HFF-Myc (cell line): ENCODE data around the gene USP24.

Source experiments
- DNase-seq: peaks from one replicate; pipeline ENCODE4 v3.0.0-alpha.2; 2011; ENCODE audit warnings: low read depth; ENCODE audit errors: extremely low read depth
- H3K4me3 ChIP-seq: replicated peaks from 2 replicates; pipeline ENCODE4 v1.5.1; 2011; ENCODE audit warnings: low read depth, mild to moderate bottlenecking, control low read depth, low read length
- TF ChIP-seq, protein P1 (sequence below): IDR thresholded peaks from 2 replicates; pipeline ENCODE4 v1.5.1; 2012; ENCODE audit warnings: mild to moderate bottlenecking, low read depth, low read length, control low read depth; ENCODE audit errors: missing control alignments

Gene USP24

DNA sequence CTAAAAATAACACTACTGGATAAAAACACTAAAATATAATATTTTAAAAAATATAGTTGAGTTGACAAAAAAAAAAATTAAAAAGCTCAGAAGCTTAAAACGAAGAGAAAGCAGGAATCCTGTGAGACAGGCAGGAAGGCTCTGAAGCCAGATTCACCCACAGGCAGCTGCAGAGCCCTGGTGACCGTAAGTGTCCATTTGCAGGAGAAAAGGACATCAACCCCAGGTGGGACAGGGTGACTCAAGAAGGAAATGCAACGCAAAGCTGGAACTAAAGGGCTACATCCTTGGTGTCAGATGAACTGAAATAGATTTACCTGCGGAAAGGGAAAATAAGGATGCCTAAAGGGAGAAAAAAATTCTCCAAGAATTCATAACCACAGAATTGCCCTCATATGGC, 46.8 kb downstream of the USP24 start:
- H3K4me3 ChIP-seq = no peak overlapping the region
- no peak for DNase-seq
- TF ChIP-seq, protein P1, sequence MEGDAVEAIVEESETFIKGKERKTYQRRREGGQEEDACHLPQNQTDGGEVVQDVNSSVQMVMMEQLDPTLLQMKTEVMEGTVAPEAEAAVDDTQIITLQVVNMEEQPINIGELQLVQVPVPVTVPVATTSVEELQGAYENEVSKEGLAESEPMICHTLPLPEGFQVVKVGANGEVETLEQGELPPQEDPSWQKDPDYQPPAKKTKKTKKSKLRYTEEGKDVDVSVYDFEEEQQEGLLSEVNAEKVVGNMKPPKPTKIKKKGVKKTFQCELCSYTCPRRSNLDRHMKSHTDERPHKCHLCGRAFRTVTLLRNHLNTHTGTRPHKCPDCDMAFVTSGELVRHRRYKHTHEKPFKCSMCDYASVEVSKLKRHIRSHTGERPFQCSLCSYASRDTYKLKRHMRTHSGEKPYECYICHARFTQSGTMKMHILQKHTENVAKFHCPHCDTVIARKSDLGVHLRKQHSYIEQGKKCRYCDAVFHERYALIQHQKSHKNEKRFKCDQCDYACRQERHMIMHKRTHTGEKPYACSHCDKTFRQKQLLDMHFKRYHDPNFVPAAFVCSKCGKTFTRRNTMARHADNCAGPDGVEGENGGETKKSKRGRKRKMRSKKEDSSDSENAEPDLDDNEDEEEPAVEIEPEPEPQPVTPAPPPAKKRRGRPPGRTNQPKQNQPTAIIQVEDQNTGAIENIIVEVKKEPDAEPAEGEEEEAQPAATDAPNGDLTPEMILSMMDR = no peak

DNA sequence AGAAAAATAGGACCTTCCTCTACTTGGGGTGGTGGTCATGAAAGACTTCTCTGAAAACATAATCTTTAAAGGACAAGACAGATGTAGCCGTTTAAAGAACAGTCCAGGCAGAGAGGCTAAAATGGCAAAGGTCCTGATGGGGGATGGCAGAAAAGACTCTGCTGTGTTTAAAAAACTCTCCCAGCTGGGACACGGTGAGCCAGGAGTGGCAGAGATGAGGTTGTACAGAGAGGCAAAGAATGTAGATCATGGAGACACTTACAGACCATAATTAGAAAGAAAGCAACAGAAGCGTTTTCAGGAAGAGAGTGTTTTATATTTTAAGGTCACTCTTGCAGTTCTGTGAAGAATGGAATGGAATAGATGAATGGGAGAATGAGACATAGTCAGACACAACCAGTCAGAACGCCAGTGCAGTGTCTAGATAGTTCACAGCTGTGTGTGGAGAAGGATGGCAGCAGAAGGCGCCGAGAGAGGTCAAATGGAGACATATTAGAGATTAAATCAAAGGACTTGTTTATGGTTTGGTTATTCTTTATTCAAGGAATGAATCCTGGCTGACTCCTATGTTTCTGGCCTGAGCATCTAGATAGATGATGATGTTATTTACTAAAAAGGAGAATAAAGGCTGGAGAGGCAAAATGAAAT, 47.8 kb downstream of the USP24 start:
- TF ChIP-seq, protein P1 = no peak
- no peak overlapping the region for H3K4me3 ChIP-seq
- DNase-seq = no peak

DNA sequence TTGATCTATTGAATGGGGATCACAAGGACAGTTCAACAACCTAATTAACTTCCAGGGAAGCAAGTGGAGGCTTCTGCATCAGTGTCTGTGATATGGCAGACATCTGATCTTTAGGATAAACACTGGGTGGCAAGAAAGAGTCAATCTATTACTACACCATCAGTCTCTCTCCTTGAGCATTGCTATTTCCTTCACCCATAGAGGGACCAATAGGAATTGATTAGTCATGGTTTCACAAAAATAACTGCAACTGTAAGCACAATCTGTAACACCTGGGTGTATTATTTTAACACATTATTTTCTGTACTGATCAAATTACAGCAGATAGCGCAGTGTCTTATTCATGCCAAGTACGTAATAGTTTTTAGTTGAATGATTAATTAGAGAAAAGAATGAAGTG, 50.3 kb downstream of the USP24 start:
- no peak overlapping the region for H3K4me3 ChIP-seq
- TF ChIP-seq, protein P1 = no peak
- no peak for DNase-seq

DNA sequence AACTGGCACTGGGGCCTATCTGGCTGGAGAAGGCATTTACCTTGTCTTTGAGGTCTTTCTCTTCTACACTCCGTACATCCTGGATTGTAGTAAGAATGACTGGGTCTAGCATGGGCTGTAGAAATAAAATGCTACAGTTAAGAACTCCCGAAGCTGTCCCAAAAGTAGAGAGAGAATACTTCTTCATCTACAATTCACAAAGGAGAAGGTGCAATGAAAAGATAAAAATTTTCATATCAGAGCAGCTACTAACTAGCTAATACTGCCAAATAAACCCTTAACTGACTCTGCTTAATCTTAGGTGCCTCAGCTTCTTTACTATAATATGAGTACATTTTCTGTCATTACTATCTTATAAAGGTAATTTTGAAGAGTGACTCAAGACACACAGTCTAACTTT, 55.6 kb downstream of the USP24 start:
- no peak for DNase-seq
- H3K4me3 ChIP-seq = no peak overlapping the region
- TF ChIP-seq, protein P1 = no peak

DNA sequence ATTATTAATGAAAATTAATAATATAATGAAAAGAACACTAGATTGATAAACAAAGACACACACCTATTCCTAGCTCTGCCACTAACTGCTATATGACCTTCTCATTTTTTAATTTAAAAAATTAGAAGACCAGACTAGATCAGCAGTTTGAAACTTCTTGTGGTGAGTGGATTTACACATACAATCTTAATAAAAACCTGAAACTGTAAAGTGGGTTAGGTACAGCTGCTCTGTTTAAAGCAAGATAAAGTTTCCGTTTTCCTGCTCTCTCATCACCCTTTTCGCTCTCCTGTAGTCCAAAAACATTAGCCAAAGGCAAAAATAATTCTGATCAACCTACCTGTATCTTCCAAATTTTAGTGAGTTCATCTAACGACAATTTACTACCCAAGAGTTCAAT, 58.6 kb downstream of the USP24 start:
- TF ChIP-seq, protein P1 = no peak
- no peak overlapping the region for H3K4me3 ChIP-seq
- DNase-seq = no peak

DNA sequence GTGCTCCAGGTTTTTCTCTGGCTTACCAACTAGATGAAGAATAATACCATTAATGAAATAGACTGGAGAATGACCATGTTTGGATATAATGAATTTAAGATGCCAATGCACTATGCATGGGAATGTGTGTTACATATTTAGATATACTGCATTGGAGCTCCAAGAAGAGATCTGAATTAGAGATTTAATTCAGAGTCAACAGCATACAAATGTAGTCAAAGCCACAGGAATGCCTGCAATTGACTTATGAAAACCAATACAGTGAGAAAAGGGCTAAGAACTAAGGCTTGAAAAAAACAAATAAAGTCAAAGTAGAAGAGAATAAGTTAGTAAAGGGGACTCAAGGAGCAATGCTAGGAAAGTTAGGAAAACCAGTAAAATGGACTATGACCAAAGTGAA, 59.1 kb downstream of the USP24 start:
- no peak overlapping the region for H3K4me3 ChIP-seq
- DNase-seq = no peak
- TF ChIP-seq, protein P1 = no peak

DNA sequence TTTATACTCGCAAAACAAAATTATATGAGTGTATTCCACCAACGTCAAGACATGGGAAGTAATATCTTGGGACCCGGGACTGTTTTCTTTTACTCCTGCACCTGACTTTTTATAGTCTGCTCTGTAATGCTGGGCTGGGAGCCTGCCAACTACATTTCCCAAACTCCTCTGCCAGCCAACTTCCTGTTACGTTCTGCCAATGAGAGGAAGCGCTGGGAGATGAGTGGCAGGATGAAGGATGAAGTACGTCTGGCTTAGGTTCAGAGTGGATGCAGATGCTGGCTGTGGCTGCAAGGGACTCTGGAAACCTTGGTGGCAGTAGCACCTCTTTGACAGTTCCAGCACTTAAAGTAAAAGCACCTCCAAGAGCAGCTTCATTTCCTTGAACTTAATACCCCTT, 59.6 kb downstream of the USP24 start:
- TF ChIP-seq, protein P1 = no peak
- H3K4me3 ChIP-seq = no peak overlapping the region
- DNase-seq = peak; percentile 17
